ENCODE results near the gene HPSE2. TPM values are rescaled to one million over a fixed set of nuclear protein-coding genes. Genes with fewer than 3 reads are reported as not detected.

Gene HPSE2
- total and polyA plus RNA-seq, 2 of the 8 experiments (the other 6 are each of a cell fraction or from before 2014, with no cell fraction given), result 0.41 to 0.58 TPM

- TF ChIP-seq CTCF (IDR thresholded peaks at IDR 0.05; ENCODE audit: control extremely low read depth in 1 of 3, insufficient read depth in 1 of 3, low read depth in 1 of 3, low read length in 3 of 3) (no peak), CTBP2 (IDR thresholded peaks at IDR 0.05; ENCODE audit: borderline replicate concordance, insufficient read depth, insufficient read length, low read length) (no peak)
Measured at GRCh38 chr10:99279626-99280111, 44.0 kb upstream of the HPSE2 start (continued).

Data from H1 (cell line).